Mucosa of rectum (tissue), 2 donors: Measurements from ENCODE around the gene CHRNE.
A peak's percentile ranks its signal among the peaks of the same experiment; 100 is the strongest.

Experiments used
- H3K27ac ChIP-seq, 2 donors: one replicate each; pipeline ENCODE4 v1.7.0; 2013; ENCODE audit warnings: inconsistent platforms in 2 of 2, low read depth in 2 of 2, low read length in 2 of 2
- H3K27me3 ChIP-seq, 2 donors: one replicate each; pipeline ENCODE4 v1.7.0; 2013; ENCODE audit warnings: low read length in 2 of 2; ENCODE audit not compliant: control insufficient read depth in 2 of 2, insufficient read depth in 2 of 2
- H3K36me3 ChIP-seq, 2 donors: one replicate each; pipeline ENCODE4 v1.7.0; 2013; ENCODE audit warnings: low read length in 2 of 2; ENCODE audit not compliant: control insufficient read depth in 2 of 2, insufficient read depth in 2 of 2
- H3K4me1 ChIP-seq, 2 donors: one replicate each; pipeline ENCODE4 v1.7.0; 2013; ENCODE audit warnings: low read length in 2 of 2, mild to moderate bottlenecking in 1 of 2; ENCODE audit not compliant: control insufficient read depth in 2 of 2, insufficient read depth in 2 of 2
- H3K4me3 ChIP-seq, 2 donors: one replicate each; pipeline ENCODE4 v1.7.0; 2013; ENCODE audit warnings: low read length in 2 of 2
- H3K9ac ChIP-seq, 2 donors: one replicate each; pipeline ENCODE4 v1.7.0; 2013; ENCODE audit warnings: low read length in 2 of 2, low read depth in 1 of 2, mild to moderate bottlenecking in 1 of 2
- H3K9me3 ChIP-seq, 2 donors: one replicate each; pipeline ENCODE4 v1.7.0; 2013; ENCODE audit warnings: low read length in 2 of 2; ENCODE audit not compliant: control insufficient read depth in 2 of 2
- donor health status: healthy.
- donor health status: Normal muscosa, but diverticular disease.

The CHRNE gene

DNA sequence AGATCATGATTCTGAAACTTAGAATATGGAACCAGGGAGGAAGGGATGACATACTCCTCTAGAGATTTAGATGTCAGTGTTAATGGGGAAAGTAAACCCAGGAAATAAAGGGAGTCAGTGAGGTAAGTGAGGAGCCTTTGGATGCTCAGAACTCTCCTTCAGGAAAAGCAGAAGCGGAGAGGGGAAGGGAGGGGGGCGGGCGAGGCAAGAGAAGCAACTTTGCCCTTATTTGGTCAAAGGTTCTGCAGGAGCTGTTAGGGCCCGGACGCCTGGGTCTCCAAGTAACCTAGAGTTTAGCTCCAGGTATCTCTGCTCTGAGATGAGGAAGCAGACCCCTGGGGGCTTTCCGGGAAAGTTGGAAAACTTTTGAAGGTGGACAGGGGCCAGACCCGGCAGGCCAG is 44.1 kb upstream of the CHRNE start:
- no peaks in the 10 kb centered on the region for H3K9me3 ChIP-seq
- peak overlapping the region; percentile 100 for H3K27ac ChIP-seq
- peak overlapping the region; percentile 65 to 72 for H3K9ac ChIP-seq
- peaks cover 37 to 39% of the 10 kb centered on the region in 2 donors for H3K4me1 ChIP-seq
- H3K27me3 ChIP-seq = no peaks in the 10 kb centered on the region
- H3K36me3 ChIP-seq = peaks cover 38 to 42% of the 10 kb centered on the region in 2 donors
- peak overlapping the region; percentile 89 to 93 for H3K4me3 ChIP-seq

DNA sequence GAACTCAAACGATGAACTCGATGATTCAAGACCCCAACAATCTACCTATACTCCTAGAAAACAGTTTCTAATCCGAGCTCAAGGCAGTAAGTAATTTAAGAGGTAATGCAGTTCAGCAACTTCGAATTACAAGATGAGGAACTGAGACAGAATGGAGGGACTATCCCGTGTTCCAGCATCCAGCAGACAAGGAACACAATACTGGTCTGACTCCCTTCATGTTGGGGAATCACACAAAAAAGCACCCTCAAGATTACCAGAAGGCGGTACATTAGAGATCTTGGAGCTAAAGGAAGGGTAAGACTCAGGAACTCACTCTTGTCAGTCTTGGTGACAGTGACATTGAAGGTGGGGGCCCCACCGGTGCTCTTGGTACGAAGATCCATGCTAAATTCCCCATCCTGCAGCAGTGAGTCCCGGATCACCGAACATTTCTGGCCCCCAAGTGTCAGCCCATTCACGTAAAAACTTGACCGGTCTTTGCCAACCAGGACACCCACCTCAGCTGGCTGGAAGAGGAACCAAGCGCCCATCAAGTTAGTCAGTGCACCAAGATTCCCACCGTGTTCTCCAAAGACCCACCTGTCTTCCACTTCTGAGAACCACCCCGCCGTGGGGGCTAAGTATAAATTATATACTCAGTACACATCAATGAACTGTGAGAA is 43.5 kb upstream of the CHRNE start:
- peak overlapping the region; percentile 100 for H3K27ac ChIP-seq
- peak overlapping the region; percentile 89 to 93 for H3K4me3 ChIP-seq
- peaks cover 40% of the 10 kb centered on the region in 2 donors for H3K4me1 ChIP-seq
- H3K27me3 ChIP-seq = no peaks in the 10 kb centered on the region
- peak overlapping the region; percentile 65 to 72 for H3K9ac ChIP-seq
- H3K36me3 ChIP-seq = peaks cover 40 to 42% of the 10 kb centered on the region in 2 donors
- H3K9me3 ChIP-seq = no peaks in the 10 kb centered on the region

DNA sequence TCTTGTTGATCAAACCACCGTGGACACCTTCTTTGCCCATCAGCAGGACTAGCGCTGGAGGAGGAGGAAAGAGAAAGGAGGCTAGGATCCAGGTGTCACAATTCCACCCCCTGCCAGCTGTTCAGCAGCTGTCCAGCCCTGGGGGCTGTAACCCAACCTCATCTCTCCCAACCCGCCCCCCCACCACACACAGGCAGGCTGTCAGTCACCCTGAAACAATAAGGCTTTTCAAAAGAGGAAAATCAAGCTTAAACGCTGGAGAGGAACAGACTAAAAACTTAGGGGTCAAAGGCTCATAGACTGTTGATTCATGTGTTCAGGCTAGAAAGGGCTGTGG is 43.0 kb upstream of the CHRNE start:
- Histone ChIP-seq H3K4me1 (peaks cover 45% of the 10 kb centered on the region in 2 donors), H3K36me3 (peaks cover 40 to 42% of the 10 kb centered on the region in 2 donors), H3K4me3 (peak overlapping the region; percentile 89 to 93)

DNA sequence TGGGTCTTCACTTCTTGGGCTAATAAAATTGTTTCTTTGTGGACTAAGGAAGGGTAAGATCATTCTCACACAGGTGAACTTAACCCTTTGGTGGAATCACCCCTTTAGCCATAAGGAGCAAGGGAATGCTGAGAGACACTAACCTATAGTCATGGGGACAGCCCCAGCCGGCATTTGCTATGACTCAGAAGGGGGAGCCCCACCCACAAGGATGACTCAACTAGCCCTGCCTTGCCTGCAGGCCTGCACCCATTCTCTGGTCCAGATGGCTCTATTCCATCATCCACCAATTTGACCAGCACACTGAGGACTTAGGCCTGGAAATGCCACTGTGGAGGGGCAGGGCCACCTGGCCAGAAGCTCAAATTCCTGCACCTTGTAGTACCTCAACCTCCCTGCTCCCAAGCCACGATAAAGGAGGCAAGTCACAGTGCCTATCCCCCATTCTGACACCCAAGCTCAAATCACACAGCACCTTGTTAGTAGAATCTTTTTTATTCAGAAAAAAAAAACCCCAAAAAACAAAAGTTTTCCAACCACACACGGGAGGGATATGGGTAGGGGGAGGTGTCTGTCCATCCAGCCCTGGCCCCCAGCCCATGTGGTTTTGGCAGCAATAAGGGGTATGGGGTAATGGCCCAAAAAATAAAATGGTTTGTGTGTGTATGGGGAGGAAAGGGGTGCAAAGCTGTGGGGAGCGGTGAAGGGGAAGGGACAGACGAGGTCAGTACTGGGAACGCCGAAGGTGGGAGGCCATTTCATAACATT is 42.5 kb upstream of the CHRNE start:
- Histone ChIP-seq H3K27ac (peak overlapping the region; percentile 73 to 100), H3K9ac (peak overlapping the region; percentile 11 to 41), H3K4me1 (peaks cover 41 to 44% of the 10 kb centered on the region in 2 donors), H3K36me3 (peaks cover 40 to 42% of the 10 kb centered on the region in 2 donors), H3K4me3 (peak overlapping the region; percentile 89 to 93), H3K27me3 (no peaks in the 10 kb centered on the region), H3K9me3 (no peaks in the 10 kb centered on the region)

More for the DNA sequence above, 43.0 kb upstream of the CHRNE start:
- Histone ChIP-seq H3K9ac (peak overlapping the region; percentile 65 to 72), H3K9me3 (no peaks in the 10 kb centered on the region), H3K27ac (peak overlapping the region; percentile 100), H3K27me3 (no peaks in the 10 kb centered on the region)

DNA sequence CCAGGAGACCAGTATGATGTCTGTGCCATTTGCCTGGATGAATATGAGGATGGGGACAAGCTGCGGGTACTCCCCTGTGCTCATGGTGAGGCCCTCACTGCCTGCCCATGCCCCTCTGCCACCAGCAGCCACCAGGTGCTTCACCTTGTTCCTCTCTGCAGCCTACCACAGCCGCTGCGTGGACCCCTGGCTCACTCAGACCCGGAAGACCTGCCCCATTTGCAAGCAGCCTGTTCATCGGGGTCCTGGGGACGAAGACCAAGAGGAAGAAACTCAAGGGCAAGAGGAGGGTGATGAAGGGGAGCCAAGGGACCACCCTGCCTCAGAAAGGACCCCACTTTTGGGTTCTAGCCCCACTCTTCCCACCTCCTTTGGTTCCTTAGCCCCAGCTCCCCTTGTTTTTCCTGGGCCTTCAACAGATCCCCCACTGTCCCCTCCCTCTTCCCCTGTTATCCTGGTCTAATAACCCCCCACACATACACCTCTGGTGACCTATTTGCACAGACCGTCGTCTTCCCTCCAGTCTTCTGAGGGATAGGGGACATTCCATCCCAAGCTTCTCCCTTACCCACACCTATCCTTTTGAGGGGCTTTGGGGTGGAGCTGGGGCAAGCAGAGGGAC is 41.8 kb upstream of the CHRNE start:
- Histone ChIP-seq H3K27me3 (no peaks in the 10 kb centered on the region), H3K27ac (peak overlapping the region; percentile 73 to 100), H3K9ac (peak overlapping the region; percentile 11 to 41), H3K36me3 (peaks cover 40 to 42% of the 10 kb centered on the region in 2 donors), H3K4me3 (peak overlapping the region in 1 of 2 donors; percentile 54), H3K4me1 (peaks cover 37 to 40% of the 10 kb centered on the region in 2 donors), H3K9me3 (no peaks in the 10 kb centered on the region)

DNA sequence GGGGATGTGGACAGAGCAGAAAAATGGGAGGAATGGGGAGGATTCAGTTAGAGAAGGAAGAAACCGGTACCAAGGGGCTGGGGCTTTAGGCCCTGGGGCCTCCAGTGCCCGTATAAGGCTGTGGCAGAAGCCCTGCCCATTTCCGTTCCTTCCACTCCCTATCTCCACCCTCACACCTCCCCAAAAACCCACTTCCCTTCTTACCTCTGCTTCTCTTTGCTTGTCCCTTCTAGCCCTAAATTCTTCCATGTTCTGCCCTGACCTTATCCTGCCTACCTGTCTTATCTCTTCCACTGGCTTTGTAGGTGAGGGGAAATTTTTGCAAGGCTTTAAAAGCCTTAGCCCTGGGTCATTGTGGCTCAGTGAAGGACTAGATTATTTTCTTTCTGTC is 41.3 kb upstream of the CHRNE start:
- Histone ChIP-seq H3K36me3 (peaks cover 40 to 42% of the 10 kb centered on the region in 2 donors), H3K27me3 (no peaks in the 10 kb centered on the region), H3K4me3 (peak overlapping the region in 1 of 2 donors; percentile 54), H3K4me1 (peaks cover 39 to 42% of the 10 kb centered on the region in 2 donors), H3K9ac (peak overlapping the region in 1 of 2 donors; percentile 32), H3K27ac (peak overlapping the region; percentile 73 to 100), H3K9me3 (no peaks in the 10 kb centered on the region)

DNA sequence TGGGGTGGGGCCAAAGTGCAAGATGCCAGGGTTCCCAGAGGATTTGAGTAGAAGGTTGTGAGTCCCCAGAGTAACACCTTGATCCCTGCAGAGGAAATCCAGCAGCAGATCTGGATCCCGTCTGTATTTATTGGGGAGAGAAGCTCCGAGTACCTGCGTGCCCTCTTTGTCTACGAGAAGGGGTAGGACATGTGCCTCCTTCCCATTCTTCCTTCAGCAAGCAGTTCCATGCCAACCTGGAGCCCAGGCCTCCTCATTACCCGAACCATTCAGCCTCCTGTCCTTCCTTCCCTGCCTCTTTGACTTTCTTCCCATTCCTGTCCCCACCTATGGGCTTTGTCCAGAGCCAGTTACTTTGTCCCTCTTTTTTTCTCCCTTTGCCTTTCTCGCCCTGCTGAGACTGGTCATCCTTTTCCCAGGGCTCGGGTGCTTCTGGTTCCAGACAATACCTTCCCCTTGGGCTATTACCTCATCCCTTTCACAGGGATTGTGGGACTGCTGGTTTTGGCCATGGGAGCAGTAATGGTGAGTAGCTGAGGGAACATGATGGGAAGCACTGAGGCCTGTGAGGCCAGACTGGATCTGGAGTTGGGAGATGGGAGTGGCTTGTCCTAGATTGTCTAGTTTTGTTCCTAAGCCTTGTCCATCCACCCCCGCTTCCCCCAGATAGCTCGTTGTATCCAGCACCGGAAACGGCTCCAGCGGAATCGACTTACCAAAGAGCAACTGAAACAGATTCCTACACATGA is 40.0 kb upstream of the CHRNE start:
- H3K27ac ChIP-seq = peak overlapping the region in 1 of 2 donors; percentile 2
- no peaks in the 10 kb centered on the region for H3K27me3 ChIP-seq
- H3K9me3 ChIP-seq = no peaks in the 10 kb centered on the region
- H3K4me1 ChIP-seq = peaks cover 52 to 54% of the 10 kb centered on the region in 2 donors
- H3K9ac ChIP-seq = no peak overlapping the region
- H3K4me3 ChIP-seq = no peak overlapping the region
- peaks cover 45 to 47% of the 10 kb centered on the region in 2 donors for H3K36me3 ChIP-seq

DNA sequence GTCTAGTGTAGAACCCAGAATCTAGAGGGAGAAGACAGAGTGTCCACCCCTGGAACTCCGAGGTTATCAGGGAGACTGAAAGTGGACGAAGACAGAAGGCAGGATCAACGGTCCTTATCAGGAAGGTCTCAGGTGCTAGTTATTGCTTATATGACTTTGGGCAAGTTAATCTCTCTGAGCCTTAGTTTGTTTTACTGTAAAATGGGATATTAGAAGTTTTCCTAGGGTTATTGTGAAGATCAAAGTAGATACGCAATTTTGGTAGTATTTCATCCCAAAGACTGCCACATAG is 38.4 kb upstream of the CHRNE start:
- H3K27me3 ChIP-seq = no peaks in the 10 kb centered on the region
- no peaks in the 10 kb centered on the region for H3K9me3 ChIP-seq
- H3K4me1 ChIP-seq = peaks cover 46% of the 10 kb centered on the region in 2 donors
- peak overlapping the region; percentile 92 to 99 for H3K9ac ChIP-seq
- peak overlapping the region; percentile 79 to 87 for H3K4me3 ChIP-seq
- peaks cover 48 to 58% of the 10 kb centered on the region in 2 donors for H3K36me3 ChIP-seq
- peak overlapping the region; percentile 89 to 91 for H3K27ac ChIP-seq

DNA sequence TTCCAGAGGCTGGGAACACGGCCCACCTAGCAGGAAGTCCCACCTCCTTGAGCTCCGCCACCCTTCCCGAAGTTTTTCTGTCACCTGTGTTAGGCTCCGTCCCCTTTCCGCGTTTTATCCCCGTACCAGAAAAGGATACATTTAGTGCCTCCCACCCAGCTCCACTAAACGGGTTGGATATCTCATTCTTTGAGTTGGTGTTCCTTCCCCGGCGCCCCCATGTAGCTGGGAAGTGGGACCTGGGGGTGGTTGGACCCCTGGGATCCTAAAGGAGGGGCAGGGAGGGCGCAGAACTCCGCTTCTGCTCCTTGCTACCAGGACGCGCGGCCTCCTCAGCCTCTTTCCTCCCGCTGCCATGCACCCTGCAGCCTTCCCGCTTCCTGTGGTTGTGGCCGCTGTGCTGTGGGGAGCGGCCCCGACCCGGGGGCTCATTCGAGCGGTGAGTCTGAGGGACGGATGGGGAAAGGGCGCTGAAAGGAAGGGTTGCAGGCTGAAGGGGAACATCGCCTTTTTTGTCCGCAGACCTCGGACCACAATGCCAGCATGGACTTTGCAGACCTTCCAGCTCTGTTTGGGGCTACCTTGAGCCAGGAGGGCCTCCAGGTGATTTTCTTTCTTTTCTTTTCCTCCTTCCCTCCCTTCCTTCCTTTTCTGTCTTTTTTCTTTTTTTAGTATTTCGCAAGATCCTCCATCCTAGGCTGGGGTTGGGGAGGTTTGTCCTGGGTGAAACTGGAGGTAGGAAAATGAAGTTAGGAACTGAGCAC is 37.8 kb upstream of the CHRNE start:
- Histone ChIP-seq H3K9me3 (no peaks in the 10 kb centered on the region), H3K36me3 (peaks cover 43 to 57% of the 10 kb centered on the region in 2 donors), H3K27ac (peak overlapping the region; percentile 89 to 91), H3K9ac (peak overlapping the region; percentile 92 to 99), H3K4me3 (peak overlapping the region; percentile 79 to 87), H3K27me3 (no peaks in the 10 kb centered on the region), H3K4me1 (peaks cover 41% of the 10 kb centered on the region in 2 donors)
